HepG2 (cell line): ENCODE measurements around the gene SSX4B. TPM values are rescaled to one million over a fixed set of nuclear protein-coding genes. Genes with fewer than 3 reads are reported as not detected.

Experiments used
- ATAC-seq: fragments of 200-7000 bp; cut with Tn5 transposase; 3 replicates; pipeline ENCODE4 v1.9.1; 2020; ENCODE audit warnings: mild to moderate bottlenecking, moderate library complexity
- BruUV-seq: library from RNA; stranded (reverse); fragments of 400-500 nt; replicated peaks from 2 replicates; lab custom pipeline; 2021; lab: Mats Ljungman, UMichigan
- CTCF ChIA-PET: fragments of 300-600 bp; formaldehyde crosslinking; extraction: SDS; loops from one replicate; lab custom pipeline; 2021; ENCODE audit warnings: low total read pairs, inconsistent platforms, low intra/inter-chr PET ratio; lab: Yijun Ruan, JAX
- POLR2A ChIA-PET: fragments of 350-600 bp; sonication (Branson Sonifier 250); formaldehyde crosslinking; loops from one replicate; lab custom pipeline; 2020; ENCODE audit warnings: antibody characterized with exemption, inconsistent platforms; lab: Yijun Ruan, JAX
- DNase-seq: peaks from one replicate; pipeline ENCODE4 v3.0.0-alpha.2; 2015; ENCODE audit warnings: low spot score
- FAIRE-seq: peaks from 3 replicates; lab custom pipeline; 2011; peaks lifted over from hg19 to GRCh38; lab: Jason Lieb, UNC
- H2AFZ ChIP-seq: one replicate; pipeline ENCODE4 v1.6.1; 2011; ENCODE audit warnings: low read length, inconsistent platforms
- H3K27ac ChIP-seq: fragments of 300-600 bp; 3 replicates; pipeline ENCODE4 v1.8.0; 2011; ENCODE audit warnings: mixed run types, mild to moderate bottlenecking, mixed read lengths, low read length, inconsistent platforms; ENCODE audit not compliant: insufficient read depth; ENCODE audit errors: extremely low read length
- H3K27me3 ChIP-seq, 2 experiments: fragments of 200-600 bp in 1 of 2; 2 replicates in 1 of 2; 3 replicates in 1 of 2; pipeline versions ENCODE4 v1.6.0 to v1.8.0; 2011; ENCODE audit warnings: low read length in 2 of 2, mild to moderate bottlenecking in 2 of 2, moderate library complexity in 2 of 2, inconsistent platforms in 1 of 2; ENCODE audit not compliant: insufficient read depth in 2 of 2, control insufficient read depth in 1 of 2
- H3K36me3 ChIP-seq, 2 experiments: fragments of 200-600 bp in 1 of 2; replicated peaks in 1 of 2; 2 replicates in 1 of 2; 3 replicates in 1 of 2; pipeline versions ENCODE4 v1.5.1 to v1.8.0; 2011; ENCODE audit warnings: low read length in 2 of 2, inconsistent platforms in 1 of 2; ENCODE audit not compliant: insufficient read depth in 2 of 2, control insufficient read depth in 1 of 2
- H3K4me1 ChIP-seq: 2 replicates; pipeline ENCODE4 v1.5.1; 2012; ENCODE audit warnings: low read length, inconsistent platforms; ENCODE audit not compliant: insufficient read depth
- H3K4me2 ChIP-seq: 2 replicates; pipeline ENCODE4 v1.6.0; 2011; ENCODE audit warnings: low read depth, low read length, inconsistent platforms
- H3K4me3 ChIP-seq, 3 experiments: fragments of 200-600 bp in 1 of 3; sonication (generic), shearing (Covaris generic) in 1 of 3; replicated peaks in 1 of 3; 2 replicates each; pipeline ENCODE4 v1.5.1; 2011 to 2016; ENCODE audit warnings: low read length in 3 of 3, inconsistent platforms in 2 of 3, low read depth in 2 of 3, mild to moderate bottlenecking in 2 of 3, control low read depth in 1 of 3, mixed read lengths in 1 of 3; ENCODE audit not compliant: insufficient read depth in 1 of 3
- H3K79me2 ChIP-seq: one replicate; pipeline ENCODE4 v1.6.1; 2011; ENCODE audit warnings: low read length, inconsistent platforms; ENCODE audit not compliant: insufficient read depth
- H3K9ac ChIP-seq: 2 replicates; pipeline ENCODE4 v1.6.0; 2011; ENCODE audit warnings: mild to moderate bottlenecking, low read depth, low read length, inconsistent platforms; ENCODE audit not compliant: insufficient read depth
- H3K9me3 ChIP-seq: 2 replicates; pipeline ENCODE4 v1.5.1; 2012; ENCODE audit warnings: mild to moderate bottlenecking, low read length
- H4K20me1 ChIP-seq: 2 replicates; pipeline ENCODE4 v1.6.0; 2011; ENCODE audit warnings: inconsistent platforms, mild to moderate bottlenecking, low read length, moderate library complexity; ENCODE audit not compliant: insufficient read depth
- AHDC1 ChIP-seq: sonication (generic); formaldehyde crosslinking; IDR thresholded peaks from 2 replicates; pipeline ENCODE4 v1.5.1; 2020; ENCODE audit warnings: mild to moderate bottlenecking, missing genetic modification reagents, borderline replicate concordance
- BRF2 ChIP-seq: sonication (generic); formaldehyde crosslinking; IDR thresholded peaks from 2 replicates; pipeline ENCODE4 v1.8.1; 2022; ENCODE audit warnings: mild to moderate bottlenecking, missing genetic modification reagents
- CHD2 ChIP-seq: IDR thresholded peaks from 2 replicates; pipeline ENCODE4 v1.6.1; 2011; ENCODE audit warnings: low read depth, low read length, improper control_type of control experiment
- EHMT2 ChIP-seq: fragments of 200-600 bp; sonication (generic); IDR thresholded peaks from 2 replicates; pipeline ENCODE4 v1.7.0; 2017; ENCODE audit warnings: antibody characterized with exemption, low read depth, low read length, borderline replicate concordance
- JDP2 ChIP-seq: sonication (generic); formaldehyde crosslinking; IDR thresholded peaks from 2 replicates; pipeline ENCODE4 v1.8.1; 2022; ENCODE audit warnings: missing genetic modification reagents, borderline replicate concordance
- KDM2A ChIP-seq: sonication (generic); formaldehyde crosslinking; IDR thresholded peaks from 2 replicates; pipeline ENCODE4 v1.4.0; 2020; ENCODE audit warnings: low read depth, missing genetic modification reagents, borderline replicate concordance
- MIER2 ChIP-seq: IDR thresholded peaks from 2 replicates; pipeline ENCODE4 v1.6.1; 2016; ENCODE audit warnings: missing biosample characterization, missing genetic modification reagents
- MLLT10 ChIP-seq: sonication (generic); formaldehyde crosslinking; IDR thresholded peaks from 2 replicates; pipeline ENCODE4 v1.4.0; 2020; ENCODE audit warnings: missing genetic modification reagents
- SATB2 ChIP-seq: sonication (generic); formaldehyde crosslinking; IDR thresholded peaks from 2 replicates; pipeline ENCODE4 v1.5.0; 2020; ENCODE audit warnings: missing genetic modification reagents
- SNAPC2 ChIP-seq: sonication (generic); formaldehyde crosslinking; IDR thresholded peaks from 2 replicates; pipeline ENCODE4 v1.8.1; 2022; ENCODE audit warnings: mild to moderate bottlenecking, missing genetic modification reagents
- YEATS4 ChIP-seq: sonication (generic); formaldehyde crosslinking; IDR thresholded peaks from 2 replicates; pipeline ENCODE4 v1.4.0; 2020; ENCODE audit warnings: missing genetic modification reagents, borderline replicate concordance
- ZBTB37 ChIP-seq: sonication (generic); formaldehyde crosslinking; IDR thresholded peaks from 2 replicates; pipeline ENCODE4 v1.4.0; 2020; ENCODE audit warnings: mild to moderate bottlenecking, missing genetic modification reagents
- ZNF691 ChIP-seq: sonication (generic); formaldehyde crosslinking; IDR thresholded peaks from 2 replicates; pipeline ENCODE4 v1.4.0; 2020; ENCODE audit warnings: missing genetic modification reagents, low read depth, mild to moderate bottlenecking, borderline replicate concordance
- ZNF891 ChIP-seq: sonication (generic); formaldehyde crosslinking; IDR thresholded peaks from 2 replicates; pipeline ENCODE4 v1.5.0; 2020; ENCODE audit warnings: mild to moderate bottlenecking, missing genetic modification reagents
- WGBS: methylation state at CpG from one replicate; pipeline ENCODE4 v1.1.6; 2017; ENCODE audit warnings: low lambda C conversion rate; 5-methylcytosine and 5-hydroxymethylcytosine counted together
- in situ Hi-C: cut with HindIII; loops from 2 replicates; pipeline ENCODE4 v1.10.0; 2017; ENCODE audit warnings: low pct_unique_long_range_greater_than_20kb; ENCODE audit not compliant: extremely low pct_ligation_motif_present
- intact Hi-C: fragments of 100-400 bp; cut with micrococcal nuclease; formaldehyde crosslinking; loops from one replicate; pipeline ENCODE4 v1.10.0; 2022; ENCODE audit not compliant: unreplicated experiment
- polyA plus RNA-seq, 8 experiments: library from polyadenylated mRNA; depleted of rRNA in 3 of 8; stranded (reverse) in 7 of 8; unstranded in 1 of 8; fragments of >200 nt; fragmentation: Illumina TruSeq in 4 of 8; extraction: Trizol in 4 of 8; gene quantifications; 2 replicates each; pipeline versions ENCODE4 v1.2.1 to v1.2.3, GENCODE V29; 2011 to 2016; ENCODE audit warnings: low read depth in 4 of 8, missing spikeins in 1 of 8, mixed read lengths in 1 of 8; ENCODE audit not compliant: insufficient read depth in 1 of 8
- total RNA-seq, 5 experiments: library from RNA; depleted of rRNA; stranded (reverse); fragments of >200 nt; fragmentation: Illumina TruSeq; extraction: Trizol; gene quantifications; 2 replicates each; pipeline ENCODE4 v1.2.3, GENCODE V29; 2016; ENCODE audit warnings: low read depth in 1 of 5

The SSX4B gene
- total and polyA plus RNA-seq, 2 of the 13 experiments (the other 11 are each of a cell fraction or from before 2014, with no cell fraction given), result not detected

GRCh38 chrX:48357681-48358080 lies 54.1 kb downstream of the SSX4B start:
- H2AFZ ChIP-seq, result no peak overlapping the region
- no peak for DNase-seq
- no peak overlapping the region for H3K27ac ChIP-seq
- no peak for FAIRE-seq
- H4K20me1 ChIP-seq, result no peaks in the 10 kb centered on the region
- CTCF ChIA-PET, result no interaction called here
- H3K9me3 ChIP-seq, result no peaks in the 10 kb centered on the region
- H3K4me1 ChIP-seq, result no peaks in the 10 kb centered on the region
- WGBS, result 36% methylated on average over 8 of the region's 8 CpGs
- H3K9ac ChIP-seq, result no peak overlapping the region
- no peak overlapping the region for H3K4me2 ChIP-seq
- H3K4me3 ChIP-seq, result no peak overlapping the region
- H3K27me3 ChIP-seq, result no peaks in the 10 kb centered on the region
- H3K36me3 ChIP-seq, result no peaks in the 10 kb centered on the region
- intact Hi-C loops (no loop called here), in situ Hi-C loops (no loop called here)
- ATAC-seq, result no peak
- H3K79me2 ChIP-seq, result no peaks in the 10 kb centered on the region
- POLR2A ChIA-PET, result no interaction called here
- BruUV-seq, result no TSS peak
- TF ChIP-seq YEATS4 (CRISPR knock-in tag), result no peak
- no peak for TF ChIP-seq ZNF691 (CRISPR knock-in tag)
- TF ChIP-seq CHD2, result no peak
- no peak for TF ChIP-seq ZNF891 (CRISPR knock-in tag)
- no peak for TF ChIP-seq SNAPC2 (CRISPR knock-in tag)
- no peak for TF ChIP-seq MLLT10 (CRISPR knock-in tag)
- TF ChIP-seq AHDC1 (CRISPR knock-in tag), result no peak
- TF ChIP-seq EHMT2, result no peak
- TF ChIP-seq KDM2A (CRISPR knock-in tag), result no peak
- no peak for TF ChIP-seq MIER2 (CRISPR knock-in tag)
- no peak for TF ChIP-seq ZBTB37 (CRISPR knock-in tag)
- no peak for TF ChIP-seq JDP2
- no peak for TF ChIP-seq SATB2 (CRISPR knock-in tag)
- TF ChIP-seq BRF2 (CRISPR knock-in tag), result no peak
